Mucosa of descending colon (tissue), 3 donors: ENCODE results near the gene CDK18. TPM values are rescaled to one million over a fixed set of nuclear protein-coding genes. Genes with fewer than 3 reads are reported as not detected.

Experiments used
- ATAC-seq: fragments of 200-7000 bp; cut with Tn5 transposase; one replicate; pipeline ENCODE4 v1.9.1; 2020; ENCODE audit warnings: mild to moderate bottlenecking, moderate library complexity
- DNase-seq, 3 donors: peaks; one replicate each; pipeline ENCODE4 v3.0.0-alpha.2; 2020
- H3K36me3 ChIP-seq: fragments of 200-600 bp; one replicate; pipeline ENCODE4 v1.8.0; 2021; ENCODE audit warnings: low read depth, mild to moderate bottlenecking
- H3K4me1 ChIP-seq: fragments of 200-600 bp; one replicate; pipeline ENCODE4 v1.8.0; 2021; ENCODE audit warnings: low read depth, mild to moderate bottlenecking
- H3K4me3 ChIP-seq: fragments of 200-600 bp; one replicate; pipeline ENCODE4 v1.8.0; 2021; ENCODE audit warnings: mild to moderate bottlenecking
- H3K9me3 ChIP-seq: fragments of 200-600 bp; one replicate; pipeline ENCODE4 v1.8.0; 2021; ENCODE audit warnings: mild to moderate bottlenecking
- intact Hi-C, 2 donors: fragments of 100-400 bp; cut with DNase I in 1 of 2; cut with micrococcal nuclease in 1 of 2; formaldehyde crosslinking; loops; one replicate each; pipeline versions ENCODE4 v1.11.0 to v1.11.1; 2022; cut with DNase I, micrococcal nuclease
- total RNA-seq, 3 donors: library from RNA; stranded (reverse); fragmentation: NEBNext Ultra II Directional in 2 of 3; extraction: Animal tissue kit (Norgen Biotek cat#: 25700) in 2 of 3; gene quantifications; one replicate each; pipeline versions ENCODE4 v1.2.1 to v1.2.4, GENCODE V29; 2021 to 2023
- TF ChIP-seq, protein P1 (sequence below): fragments of 200-600 bp; IDR thresholded peaks from one replicate; pipeline ENCODE4 v1.8.0; 2022; ENCODE audit warnings: antibody characterized with exemption, mild to moderate bottlenecking
- donor health status: DM: no; HTN: no; CAD: no; lungs with moderate emphysema.
- donor health status: DM: no; HTN: no; CAD: no.
- donor health status: DM: no; HTN: yes; CAD: no.

The CDK18 gene
- total RNA-seq, 3 donors from 2014 or later = 32.1 to 41.2 (median 37.0) TPM

- DNase-seq (no peak), ATAC-seq (no peak)
- Histone ChIP-seq H3K4me3 (no peak overlapping the region), H3K36me3 (no peaks in the 10 kb centered on the region), H3K9me3 (no peaks in the 10 kb centered on the region), H3K4me1 (peaks cover 11% of the 10 kb centered on the region)
- TF ChIP-seq, protein P1, sequence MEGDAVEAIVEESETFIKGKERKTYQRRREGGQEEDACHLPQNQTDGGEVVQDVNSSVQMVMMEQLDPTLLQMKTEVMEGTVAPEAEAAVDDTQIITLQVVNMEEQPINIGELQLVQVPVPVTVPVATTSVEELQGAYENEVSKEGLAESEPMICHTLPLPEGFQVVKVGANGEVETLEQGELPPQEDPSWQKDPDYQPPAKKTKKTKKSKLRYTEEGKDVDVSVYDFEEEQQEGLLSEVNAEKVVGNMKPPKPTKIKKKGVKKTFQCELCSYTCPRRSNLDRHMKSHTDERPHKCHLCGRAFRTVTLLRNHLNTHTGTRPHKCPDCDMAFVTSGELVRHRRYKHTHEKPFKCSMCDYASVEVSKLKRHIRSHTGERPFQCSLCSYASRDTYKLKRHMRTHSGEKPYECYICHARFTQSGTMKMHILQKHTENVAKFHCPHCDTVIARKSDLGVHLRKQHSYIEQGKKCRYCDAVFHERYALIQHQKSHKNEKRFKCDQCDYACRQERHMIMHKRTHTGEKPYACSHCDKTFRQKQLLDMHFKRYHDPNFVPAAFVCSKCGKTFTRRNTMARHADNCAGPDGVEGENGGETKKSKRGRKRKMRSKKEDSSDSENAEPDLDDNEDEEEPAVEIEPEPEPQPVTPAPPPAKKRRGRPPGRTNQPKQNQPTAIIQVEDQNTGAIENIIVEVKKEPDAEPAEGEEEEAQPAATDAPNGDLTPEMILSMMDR = no peak
- intact Hi-C loops = no loop called here
Measured at GRCh38 chr1:205506409-205507200, 2.1 kb downstream of the CDK18 start.

GRCh38 chr1:205508227-205508714, 3.8 kb downstream of the CDK18 start:
- DNase-seq (no peak), ATAC-seq (no peak)
- TF ChIP-seq, protein P1 = no peak
- intact Hi-C loops = no loop called here
- no peak overlapping the region for H3K4me3 ChIP-seq
- H3K9me3 ChIP-seq = no peaks in the 10 kb centered on the region
- H3K36me3 ChIP-seq = no peaks in the 10 kb centered on the region
- H3K4me1 ChIP-seq = peaks cover 11% of the 10 kb centered on the region

DNA sequence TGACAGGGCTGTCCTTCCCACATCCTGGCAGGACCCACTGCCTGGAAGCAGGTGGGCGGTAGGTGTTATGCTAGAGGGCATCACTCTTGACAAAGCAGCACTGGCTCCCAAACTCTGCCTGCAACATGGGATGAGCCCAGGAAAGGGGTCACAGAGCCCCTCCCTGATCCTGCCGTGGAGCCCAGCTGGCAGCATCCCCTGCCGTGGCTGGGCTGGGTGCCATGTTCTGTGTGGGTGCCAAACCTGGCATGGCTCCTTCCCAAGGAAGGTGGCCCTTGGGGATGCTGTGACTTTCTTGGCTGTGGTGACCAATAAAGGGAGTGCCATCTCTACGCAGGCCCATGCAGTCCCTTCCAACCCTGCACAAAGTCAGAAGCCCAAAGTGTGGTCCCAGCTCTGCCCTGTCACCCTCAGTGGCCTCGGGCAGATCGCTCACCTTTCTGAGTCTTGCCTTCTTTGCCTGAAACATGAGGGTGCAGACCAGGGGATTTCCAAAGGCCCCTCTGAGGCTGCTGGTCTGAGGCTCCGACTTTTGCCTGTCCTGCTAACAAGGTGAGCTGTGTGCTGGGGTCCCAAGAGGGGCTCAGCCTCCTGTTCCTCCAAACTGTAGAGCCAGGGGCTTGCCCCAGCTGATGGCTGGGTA, 6.0 kb downstream of the CDK18 start:
- Histone ChIP-seq H3K9me3 (no peaks in the 10 kb centered on the region), H3K36me3 (no peaks in the 10 kb centered on the region), H3K4me3 (no peak overlapping the region), H3K4me1 (peaks cover 12% of the 10 kb centered on the region)
- intact Hi-C loops = no loop called here
- TF ChIP-seq, protein P1 = no peak
- DNase-seq (no peak), ATAC-seq (no peak)

DNA sequence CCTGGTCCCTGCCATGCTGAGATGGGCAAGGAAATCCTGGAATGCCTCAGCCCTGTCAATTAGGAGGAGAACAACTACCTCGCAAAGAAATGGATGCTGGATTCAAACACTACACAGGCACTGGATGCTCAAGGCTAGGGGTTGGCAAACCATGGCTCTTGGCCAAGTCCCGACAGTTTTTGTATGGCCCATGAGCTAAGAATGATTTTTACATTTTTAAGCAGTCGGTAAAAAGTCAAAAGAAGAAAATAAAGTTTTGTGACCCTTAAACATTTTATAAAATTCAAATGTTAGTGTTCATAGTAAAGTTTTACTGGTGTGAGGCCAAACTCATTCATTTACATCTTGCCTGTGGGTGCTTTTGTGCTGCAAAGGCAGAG, 6.5 kb downstream of the CDK18 start:
- TF ChIP-seq, protein P1 = no peak
- H3K4me1 ChIP-seq = peaks cover 12% of the 10 kb centered on the region
- intact Hi-C loops = no loop called here
- H3K9me3 ChIP-seq = no peaks in the 10 kb centered on the region
- no peak overlapping the region for H3K4me3 ChIP-seq
- H3K36me3 ChIP-seq = no peaks in the 10 kb centered on the region
- DNase-seq (no peak), ATAC-seq (no peak)

DNA sequence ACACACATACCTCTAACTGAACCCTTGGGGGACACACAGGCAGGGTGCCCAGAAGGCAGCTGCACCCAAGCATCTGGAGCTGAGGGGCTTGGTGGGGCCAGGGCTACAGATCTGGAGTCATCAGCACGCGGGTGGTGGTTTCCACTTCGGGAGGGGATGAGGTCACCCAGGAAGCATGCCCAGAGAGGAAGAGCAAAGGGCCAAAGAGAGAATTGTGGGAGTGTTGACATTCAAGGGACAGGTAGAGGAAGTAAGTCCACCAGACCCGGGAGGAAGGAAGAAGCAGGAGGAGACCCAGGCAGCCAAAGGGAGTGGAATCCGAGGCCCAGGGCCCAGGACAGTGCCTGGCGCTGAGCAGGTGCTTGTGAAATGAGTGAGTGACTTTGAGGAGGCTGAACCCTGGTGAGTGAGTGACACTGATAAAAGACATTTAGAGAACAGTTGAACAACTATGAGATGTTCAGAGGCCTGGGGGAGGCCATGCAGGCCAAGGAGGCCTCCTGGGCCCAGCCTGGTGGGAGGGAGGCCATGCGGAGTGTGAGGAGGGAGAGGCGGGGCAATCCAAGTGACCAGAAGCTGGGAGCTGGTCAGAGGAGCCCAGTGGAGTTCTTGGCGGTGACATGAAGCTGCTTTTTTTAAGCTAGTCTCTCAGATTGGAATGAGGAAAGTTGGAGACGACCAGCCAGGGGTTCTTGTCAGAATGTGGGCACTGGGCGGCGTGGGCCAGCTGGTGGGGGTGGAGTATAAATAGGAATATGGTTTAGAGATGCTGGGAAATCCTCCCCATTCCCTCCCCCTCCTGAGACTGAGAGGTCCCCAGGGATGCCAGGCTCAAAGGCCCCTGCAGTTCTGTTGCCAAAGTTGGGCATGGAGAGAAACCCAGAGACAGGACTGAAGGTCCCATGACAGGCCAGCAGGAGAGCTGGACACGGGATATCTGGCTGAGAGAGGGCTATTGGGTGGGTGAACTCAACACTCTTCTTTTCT, 7.9 kb downstream of the CDK18 start:
- TF ChIP-seq, protein P1 = no peak
- DNase-seq = no peak
- no peaks in the 10 kb centered on the region for H3K9me3 ChIP-seq
- peaks cover 10% of the 10 kb centered on the region for H3K4me1 ChIP-seq
- no peaks in the 10 kb centered on the region for H3K36me3 ChIP-seq
- intact Hi-C loops = no loop called here
- no peak overlapping the region for H3K4me3 ChIP-seq
- ATAC-seq = peak; percentile 73
